ENCODE data around the gene RP9.

Gene RP9, protein sequence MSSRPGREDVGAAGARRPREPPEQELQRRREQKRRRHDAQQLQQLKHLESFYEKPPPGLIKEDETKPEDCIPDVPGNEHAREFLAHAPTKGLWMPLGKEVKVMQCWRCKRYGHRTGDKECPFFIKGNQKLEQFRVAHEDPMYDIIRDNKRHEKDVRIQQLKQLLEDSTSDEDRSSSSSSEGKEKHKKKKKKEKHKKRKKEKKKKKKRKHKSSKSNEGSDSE
- 13.3 to 20.5 (median 15.3) reads per million in 4 experiments for total RNA-seq

DNA sequence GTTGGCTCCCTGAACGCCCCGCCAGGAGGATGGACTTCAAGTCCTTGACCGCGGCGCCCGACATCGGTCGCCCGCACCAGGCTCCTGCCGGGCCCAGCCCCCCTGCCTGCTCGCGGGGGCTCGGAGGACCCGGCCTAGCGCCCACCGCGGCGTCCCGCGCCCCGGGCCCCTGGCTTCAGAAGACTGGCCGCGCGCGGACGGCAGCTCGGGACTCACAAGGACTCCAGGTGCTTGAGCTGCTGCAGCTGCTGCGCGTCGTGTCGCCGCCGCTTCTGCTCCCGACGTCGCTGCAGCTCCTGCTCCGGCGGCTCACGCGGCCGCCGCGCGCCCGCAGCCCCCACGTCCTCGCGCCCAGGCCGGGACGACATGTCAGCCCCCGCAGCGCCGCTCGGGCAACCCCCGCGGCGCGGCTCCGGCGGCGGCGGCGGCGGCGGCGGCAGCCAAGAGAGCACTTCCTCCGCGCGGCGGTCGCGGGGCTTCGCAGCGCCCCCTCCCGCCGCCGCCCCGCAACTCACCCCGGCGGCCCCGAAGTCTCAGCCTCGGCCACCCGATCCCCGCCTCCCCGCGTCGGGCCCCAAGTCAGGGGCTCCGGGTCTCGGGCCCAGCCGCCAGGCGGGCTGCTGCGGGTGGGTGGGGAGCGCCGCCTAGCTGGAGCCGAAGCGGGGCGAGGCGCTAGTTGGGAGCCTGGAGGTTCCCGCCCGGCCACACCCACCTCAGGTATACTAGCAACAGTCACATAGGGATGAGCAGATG is at the start of gene RP9:
Gene RP9, minus strand, starts transcription at position 400 of the 753 bp plus-strand sequence. Its CDS starts 32 bp downstream, at position 368.
- DNase-seq, result peak; percentile 60

DNA sequence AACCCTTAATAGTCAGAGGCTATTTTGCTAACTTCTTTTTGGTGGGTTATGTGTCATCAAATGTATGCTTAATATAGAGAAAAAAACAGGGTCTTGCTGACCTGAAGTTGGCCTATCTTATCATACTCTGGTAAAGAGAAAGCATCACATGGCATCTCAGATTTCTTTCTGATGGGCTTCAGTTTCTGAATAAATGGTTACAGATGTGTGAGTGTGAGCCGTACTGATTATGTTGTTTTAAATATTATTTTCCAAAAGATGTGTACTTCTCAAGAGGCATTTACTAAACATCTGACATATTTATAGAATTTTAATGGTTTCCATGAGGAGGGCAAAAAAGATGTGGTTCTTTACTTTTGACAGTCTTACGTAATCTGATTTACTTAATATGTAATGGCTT is 48.6 kb upstream of the RP9 start:
- DNase-seq, result no peak

DNA sequence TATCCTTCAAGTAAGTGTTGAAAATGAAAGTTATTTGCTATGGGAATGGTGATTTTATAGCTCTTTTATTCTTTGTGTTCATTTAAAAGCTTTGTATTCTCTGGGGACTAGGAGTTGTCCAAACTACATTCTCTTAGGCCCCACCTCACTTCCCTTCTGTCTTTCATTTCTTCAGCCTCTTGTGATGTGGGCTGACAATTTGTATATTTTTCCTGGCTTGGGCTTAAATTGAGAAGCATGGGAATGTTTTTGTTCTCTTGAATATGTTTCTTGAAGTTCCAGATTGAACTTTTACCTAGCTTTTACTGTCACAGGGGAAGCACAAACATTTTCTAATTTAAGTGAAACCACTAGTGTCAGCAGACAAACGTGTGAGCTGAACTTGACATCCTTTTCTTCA is 48.1 kb upstream of the RP9 start:
- DNase-seq, result no peak

DNA sequence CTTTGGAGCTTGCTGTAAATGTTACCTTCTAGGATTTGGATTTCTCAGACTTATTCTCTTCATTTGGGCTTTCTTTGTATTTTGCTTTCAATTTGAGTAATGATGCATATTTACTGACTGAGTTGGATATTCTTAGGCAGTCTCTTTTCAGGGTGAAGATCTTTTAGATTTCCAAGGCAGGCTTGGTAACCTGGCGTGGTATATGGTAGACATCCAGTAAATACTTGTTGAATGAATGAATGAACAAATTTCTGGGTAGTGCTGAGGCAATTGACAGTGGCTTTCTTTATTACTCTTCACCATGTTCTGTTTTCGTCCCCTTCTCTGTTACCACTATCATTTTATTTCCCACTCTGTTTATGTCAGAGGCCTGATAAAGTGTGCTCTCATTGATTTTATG is 47.2 kb upstream of the RP9 start:
- no peak for DNase-seq

DNA sequence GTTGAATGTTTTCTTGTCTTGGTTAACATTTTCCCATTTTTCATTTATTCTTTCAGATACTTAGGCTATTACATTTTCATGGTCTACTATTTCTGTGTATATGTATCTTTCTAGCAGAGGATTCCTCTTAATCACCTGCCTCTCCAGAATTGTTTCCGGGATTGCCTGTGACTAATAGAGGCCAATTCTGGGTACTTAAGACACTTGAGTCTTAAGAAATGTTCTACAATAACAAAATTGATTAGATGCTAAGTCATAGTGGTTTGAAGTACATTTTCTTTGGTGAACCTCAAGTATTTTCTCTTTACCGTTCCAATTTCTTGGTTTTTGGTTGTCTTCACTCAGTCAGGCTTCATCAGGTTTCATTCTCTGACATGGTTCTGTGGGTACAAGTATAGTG is 46.6 kb upstream of the RP9 start:
- DNase-seq, result no peak

DNA sequence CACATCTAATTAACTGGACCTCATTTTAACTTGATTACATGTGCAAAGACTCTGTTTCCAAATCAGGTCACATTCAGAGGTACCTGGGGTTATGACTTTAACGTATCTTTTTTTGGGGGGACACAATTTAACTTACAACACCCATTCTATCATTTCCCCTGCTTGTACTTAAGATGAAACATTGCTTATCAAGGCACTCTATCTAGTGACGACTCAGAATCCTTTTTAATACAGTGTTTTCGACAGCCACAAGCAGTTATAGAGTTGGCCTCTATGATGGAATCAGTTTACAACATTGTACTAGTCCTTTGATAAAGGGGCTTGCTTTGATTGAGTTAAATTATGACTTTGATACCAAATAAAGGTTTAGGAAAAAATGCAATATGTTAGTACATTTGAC is 42.9 kb upstream of the RP9 start:
- no peak for DNase-seq

DNA sequence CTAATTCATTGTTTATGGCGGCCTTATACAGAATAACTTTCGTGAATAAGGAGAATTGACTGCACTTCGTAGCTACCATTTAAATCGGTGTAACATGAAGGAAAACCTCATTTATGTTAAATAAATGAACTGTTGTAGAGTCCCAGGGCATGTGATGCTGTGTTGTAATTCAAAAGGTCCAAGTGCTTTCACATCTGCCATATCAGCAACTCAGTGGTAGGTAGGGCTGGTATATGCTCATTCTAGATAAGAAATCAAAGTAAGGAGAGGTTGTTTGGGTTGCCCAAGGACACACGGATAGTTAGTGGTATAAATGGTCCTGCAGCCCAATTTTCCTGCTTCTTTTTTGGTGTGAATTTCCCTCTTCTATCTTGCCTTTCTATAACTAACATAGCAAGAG is 36.0 kb upstream of the RP9 start:
- DNase-seq, result no peak

DNA sequence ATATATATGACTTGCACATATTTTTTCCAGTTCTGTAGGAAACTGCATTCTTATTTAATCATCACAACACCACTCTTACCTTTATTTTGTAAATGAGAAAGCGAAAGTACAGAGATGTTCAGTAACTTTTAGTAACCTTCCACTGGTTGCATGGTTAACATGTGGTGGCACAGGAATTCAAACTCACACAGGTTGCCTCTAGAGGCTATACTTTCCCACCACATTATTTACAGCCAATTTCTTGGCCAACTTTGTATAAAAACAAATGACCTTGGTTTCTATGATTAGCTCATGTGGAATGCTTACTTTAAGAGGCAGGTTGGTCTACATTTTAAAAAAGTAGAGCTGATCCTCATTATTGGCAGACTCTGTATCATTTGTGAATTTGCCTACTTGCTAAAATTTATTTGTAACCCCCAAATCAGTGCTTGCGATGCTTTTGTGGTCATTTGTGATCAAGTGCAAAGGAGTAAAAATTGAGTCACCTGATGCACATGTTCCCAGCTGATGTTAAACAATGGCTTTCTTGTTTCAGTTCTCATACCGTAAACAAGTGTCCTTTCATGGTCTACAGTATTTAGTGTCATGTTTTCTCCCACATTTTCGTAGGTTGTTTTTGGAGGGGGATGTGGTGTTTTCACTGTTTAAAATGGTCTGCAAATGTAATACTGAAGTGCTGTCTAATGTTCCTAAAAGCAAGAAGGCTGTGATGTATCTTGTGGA is 35.0 kb upstream of the RP9 start:
- no peak for DNase-seq

DNA sequence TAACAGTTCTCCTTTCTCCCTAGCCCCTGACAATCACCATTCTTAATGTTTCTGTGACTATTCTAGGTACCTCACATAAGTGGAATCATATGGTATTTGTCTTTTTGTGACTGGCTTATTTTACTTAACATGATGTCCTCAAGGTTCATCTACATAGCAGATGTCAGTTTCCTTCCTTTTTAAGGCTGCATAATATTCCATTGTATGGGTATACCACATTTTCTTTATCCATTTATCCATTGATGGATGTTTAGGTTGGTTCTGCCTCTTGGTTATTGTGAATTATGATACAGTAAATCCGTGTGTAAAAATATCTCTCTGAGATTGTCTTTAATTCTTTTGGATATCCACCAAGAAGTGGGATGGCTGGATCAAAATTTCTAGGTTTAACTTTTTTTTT is 33.4 kb upstream of the RP9 start:
- no peak for DNase-seq

DNA sequence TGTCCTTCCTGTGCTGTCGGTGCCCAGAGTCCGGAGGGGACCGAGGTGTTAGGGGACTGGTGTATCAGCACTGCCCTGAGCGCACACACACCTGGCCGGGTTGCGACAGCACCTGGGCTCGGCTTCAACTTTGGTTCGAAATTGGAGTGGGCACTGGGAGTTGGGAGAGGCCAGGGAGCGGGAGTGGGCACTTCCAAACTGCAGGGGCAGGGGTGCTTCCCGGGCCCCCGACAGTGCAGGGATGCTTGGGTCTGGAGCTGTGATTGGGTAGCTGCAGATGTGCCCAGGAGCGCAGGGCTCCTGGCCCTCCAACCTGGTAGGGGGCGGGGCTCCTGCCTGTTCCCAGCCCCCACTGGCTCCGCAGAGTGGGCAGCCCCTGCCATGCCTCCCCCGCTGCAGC is 27.9 kb upstream of the RP9 start:
- DNase-seq, result no peak

DNA sequence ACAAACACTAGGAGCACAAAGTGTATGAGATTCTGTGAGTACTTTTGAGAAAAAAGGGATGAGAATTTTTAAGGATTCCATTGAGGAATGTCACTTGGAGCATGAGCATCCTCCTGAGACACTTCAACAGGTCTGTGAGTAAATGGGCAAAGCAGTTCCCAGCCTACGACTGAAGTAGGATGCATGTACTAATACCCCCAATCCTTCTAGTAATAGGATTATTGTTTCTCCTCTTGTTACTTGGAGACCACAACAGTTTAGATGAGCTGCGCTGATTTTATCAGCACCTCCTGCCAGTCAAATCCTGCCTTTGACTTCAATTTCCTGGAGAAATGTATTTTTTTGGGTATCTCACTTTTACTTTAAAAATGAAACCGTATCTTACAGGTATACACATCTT is 21.0 kb upstream of the RP9 start:
- DNase-seq, result no peak

DNA sequence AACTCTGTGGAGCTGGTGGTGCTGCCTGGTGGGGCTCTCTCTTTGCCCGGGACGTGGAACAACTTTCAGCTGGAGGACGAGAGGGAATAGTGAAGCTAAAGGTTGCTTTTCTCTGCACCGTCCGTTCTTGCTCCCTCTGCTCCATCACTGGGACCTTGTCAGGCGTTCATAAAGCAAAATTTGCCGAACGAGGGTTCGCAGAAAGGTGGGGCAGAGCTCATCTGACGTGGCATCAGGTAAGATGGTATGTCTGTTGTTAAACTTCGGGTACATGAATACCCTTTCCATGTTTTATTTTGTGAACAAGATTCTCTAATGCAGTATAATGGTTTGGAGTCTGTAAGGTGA is 20.6 kb upstream of the RP9 start:
- no peak for DNase-seq

DNA sequence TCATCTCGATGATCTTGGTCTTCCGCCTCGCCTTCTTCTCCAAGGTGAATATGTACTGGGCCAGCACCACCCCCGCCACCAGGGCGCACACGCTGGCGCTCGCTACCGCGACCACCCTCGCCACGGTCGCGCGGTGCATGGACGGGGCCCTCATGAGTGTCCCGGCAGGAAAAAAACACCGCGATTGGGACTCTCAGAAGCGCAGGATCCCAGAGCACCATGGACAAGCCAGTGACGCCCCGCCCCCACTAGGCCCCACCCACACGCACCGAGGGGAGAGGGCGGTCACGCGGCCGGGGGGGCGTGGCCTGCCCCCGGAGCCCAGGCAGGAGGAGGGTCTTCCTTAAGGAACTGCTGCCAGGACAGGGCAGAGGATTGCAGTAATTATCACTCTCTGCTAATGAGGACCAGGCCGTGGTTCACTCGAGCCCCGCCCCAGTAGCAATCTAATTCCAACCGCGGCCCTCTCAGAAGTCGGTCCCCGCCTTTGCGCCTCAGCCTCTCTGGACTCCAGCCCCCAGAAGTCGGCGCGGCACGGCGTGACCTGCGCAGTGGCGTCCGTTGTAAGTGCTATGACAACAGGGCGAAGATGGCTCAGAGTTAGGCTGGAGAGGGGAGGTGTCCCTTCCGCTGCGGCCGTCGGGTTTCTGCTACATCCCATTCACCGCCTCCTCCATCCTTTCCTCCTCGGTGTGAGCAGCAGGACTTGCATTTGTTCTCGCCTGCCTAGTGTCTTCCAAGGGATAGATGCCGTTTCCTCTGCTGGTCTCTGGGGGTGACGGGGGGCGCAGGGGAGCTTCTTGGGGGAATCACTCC is 20.0 kb upstream of the RP9 start, which contains the start of gene BBS9:
Gene BBS9, plus strand, starts transcription at position 575 of the 816 bp plus-strand sequence. CDS start 16,689 bp downstream, outside the sequence.
- DNase-seq, result peak; percentile 83

DNA sequence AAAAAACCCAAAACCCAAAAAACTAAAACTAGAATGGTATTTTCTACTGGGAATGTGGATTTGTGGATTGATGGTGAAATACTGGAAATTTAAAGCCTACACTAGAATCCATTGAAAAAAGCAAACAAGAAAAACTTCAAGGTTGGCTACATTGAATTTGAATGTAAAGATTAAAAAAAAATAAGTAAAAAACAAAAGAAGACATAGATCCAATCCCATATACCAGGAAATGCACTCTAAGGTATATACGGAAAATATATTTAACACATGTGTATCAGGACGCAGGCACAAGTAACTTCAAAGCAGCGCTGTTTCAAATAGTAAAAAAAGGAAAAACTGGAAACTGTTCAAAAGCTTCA is 19.4 kb upstream of the RP9 start:
- no peak for DNase-seq

DNA sequence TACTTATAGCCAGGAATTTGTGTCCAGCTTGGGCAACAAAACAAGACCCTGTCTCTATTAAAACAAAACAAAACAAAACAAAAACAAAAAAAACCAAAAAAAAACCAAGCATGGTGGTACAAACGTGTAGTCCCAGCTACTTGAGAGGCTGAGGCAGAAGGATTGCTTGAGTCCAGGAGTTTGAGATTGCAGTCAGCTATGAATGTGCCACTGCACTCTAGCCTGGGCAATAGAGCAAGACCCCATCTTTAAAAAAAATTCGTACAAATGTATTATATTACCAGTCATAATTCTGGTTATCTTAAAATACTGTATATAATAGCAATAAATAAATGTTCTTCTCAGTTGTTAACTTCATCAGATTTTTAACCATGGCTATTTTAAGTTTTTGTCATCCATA is 17.9 kb upstream of the RP9 start:
- DNase-seq, result no peak

DNA sequence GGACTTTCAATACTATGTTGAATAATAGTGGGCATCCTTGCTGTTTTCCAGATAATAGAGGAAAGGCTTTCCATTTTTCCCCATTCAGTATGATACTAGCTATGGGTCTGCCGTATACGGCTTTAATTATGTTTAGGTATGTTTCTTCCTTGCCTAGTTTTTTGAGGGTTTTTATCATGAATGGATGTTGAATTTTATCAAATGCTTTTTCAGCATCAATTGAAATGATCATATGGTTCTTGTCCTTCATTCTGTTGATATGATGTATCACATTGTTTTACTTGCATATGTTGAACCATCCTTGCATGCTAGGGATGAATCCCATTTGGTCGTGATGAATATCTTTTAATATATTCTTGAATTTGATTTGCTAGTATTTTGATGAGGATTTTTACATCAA is 9.2 kb upstream of the RP9 start:
- DNase-seq, result no peak

DNA sequence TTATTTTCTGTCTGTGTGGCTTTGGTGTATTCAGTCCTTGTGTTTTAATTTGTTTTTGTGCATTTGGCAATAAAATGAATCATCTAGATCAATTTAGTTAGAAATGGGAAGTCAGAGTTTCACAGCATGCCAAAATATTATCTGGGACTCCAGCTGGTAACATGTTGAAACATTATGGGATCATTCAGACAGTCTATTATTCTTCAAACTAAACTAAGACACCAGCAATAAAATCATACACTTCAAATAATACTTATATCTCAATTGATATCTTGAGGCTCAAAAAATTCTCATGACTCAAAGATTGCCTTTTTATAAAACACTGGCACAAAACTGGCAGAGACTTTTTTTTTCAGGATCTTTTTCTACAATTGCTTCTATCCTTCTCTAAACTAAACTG is 5.8 kb upstream of the RP9 start:
- no peak for DNase-seq

DNA sequence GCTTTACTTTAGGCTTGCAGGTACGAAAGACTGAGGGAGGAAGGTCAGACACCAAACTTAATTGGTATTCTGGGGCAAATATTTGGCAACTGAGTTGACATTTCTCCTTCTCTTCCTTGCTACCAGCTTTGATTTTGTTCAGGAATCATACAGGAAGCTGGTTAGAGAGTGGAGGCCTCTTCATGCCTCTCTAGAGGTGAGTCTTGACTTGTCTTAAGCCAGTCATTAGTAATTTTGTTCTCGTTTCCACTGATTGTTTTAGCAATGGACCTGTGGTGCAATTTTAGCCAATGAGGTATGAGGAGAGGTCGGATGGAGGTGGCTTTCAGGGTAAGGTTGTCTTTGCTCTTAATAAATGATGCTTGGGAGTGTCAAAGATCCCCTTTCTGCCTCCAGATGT is 2.4 kb upstream of the RP9 start:
- no peak for DNase-seq

DNA sequence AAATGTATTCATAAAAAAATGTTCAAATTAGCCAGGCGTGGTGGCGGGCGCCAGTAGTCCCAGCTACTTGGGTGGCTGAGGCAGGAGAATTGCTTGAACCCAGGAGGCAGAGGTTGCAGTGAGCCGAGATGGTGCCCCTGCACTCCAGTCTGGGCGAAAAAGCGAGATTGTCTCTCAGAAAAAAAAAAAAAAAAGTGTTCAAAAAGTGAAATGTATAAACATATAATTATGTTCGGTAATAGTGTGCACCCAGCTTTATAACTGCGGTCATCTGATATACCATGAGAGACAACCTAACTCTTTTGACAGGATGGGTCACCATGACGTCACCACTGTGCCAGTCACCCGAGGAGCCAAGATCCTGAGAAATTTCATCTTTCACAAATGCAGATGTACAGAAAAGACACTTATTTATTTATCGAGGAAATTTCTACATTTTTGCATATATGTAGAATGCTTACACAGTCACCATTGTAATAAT is 594 bp upstream of the RP9 start:
- DNase-seq, result no peak

DNA sequence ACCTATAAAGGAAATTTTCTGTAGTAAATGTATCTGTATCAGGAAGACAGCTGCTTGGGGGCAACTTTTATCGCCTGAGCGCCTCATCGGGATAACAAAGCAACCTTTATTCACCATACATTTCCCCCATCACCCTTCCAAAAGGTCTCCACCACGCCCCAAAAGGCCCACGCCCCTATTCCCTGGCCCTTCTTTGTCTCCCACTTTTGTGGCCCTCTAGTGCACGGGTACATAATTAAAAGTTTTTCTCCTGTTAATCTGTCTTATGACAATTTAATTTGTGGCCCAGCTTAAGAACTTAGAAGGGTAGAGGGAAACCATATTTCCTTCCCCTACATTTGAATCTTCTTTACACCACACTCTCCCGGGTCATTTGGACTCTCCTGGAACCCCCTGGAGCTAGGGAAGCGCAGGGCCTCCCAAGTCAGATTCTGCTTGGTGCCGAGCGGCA is 625 bp downstream of the RP9 start:
- no peak for DNase-seq

DNA sequence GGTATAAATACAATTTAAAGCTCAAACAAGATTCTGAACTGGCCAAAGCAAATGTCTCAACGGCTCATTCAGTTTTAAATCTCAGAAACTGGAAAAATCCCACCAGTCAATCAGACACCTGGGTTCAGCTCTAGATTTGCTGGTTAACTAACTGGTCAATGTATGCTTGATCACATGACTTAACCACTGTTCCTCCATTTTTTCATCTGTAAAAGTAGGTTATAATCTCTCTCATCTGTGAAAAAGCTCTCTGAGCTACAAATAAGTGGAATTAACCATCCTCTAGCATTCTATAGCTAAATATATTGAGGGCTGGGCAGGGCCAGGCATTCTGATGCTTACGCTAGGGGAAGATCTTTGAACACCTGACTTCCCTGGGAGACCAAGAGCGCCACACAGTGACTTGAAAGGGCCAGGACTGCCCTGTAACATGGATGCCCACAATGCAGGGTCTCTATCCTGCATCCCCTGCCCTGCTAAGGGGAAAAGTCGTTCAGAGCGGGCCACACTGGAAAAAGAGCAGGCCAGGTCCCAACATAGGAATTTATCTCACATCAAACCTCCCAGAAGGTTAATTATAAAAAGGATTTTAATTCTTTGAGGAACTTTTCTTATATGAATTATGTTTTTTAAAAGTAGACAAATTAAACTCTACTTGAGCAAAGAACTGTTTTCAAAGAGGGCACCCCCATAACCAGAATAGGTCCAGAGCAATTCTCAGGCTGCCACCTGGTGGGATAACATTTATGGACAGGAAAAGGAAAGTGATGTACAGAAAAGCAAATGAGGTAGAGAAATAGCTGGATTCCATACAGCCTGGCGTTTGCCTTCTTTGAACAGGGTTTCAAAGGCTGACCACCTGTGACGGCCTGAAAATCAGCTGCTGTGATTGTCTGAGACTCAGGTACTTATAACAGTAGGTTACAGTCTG is 1.8 kb downstream of the RP9 start:
- no peak for DNase-seq

DNA sequence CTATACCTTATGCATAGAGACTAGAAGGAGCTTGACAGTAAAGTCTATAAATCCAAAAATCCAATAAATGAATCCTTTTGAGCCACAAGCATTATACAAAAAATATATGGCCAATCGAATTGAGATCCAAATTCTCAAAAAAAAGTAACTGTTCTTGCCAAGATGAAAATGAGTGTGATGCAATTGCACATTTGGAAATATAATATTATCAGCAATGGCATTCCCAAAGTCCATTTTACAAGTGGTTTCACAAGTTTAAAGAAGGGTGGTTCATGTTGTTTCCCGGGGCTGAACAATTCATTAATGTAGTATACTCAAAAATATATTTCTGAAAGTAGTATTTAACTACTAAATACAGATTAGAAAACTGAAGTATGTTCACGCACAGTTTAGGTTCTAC is 7.3 kb downstream of the RP9 start:
- no peak for DNase-seq

Measured in effector CD8-positive, alpha-beta T cell (primary cell).